ENCODE data around the gene COL23A1. TPM values are rescaled to one million over a fixed set of nuclear protein-coding genes. Genes with fewer than 3 reads are reported as not detected.

Gene COL23A1
- total RNA-seq, 1 experiment from 2014 or later: not detected

- H3K4me3 ChIP-seq (ENCODE audit: low read depth, low read length, poor library complexity, severe bottlenecking): peak within 1 kb of the TSS; percentile 95
- TF ChIP-seq, protein P1, sequence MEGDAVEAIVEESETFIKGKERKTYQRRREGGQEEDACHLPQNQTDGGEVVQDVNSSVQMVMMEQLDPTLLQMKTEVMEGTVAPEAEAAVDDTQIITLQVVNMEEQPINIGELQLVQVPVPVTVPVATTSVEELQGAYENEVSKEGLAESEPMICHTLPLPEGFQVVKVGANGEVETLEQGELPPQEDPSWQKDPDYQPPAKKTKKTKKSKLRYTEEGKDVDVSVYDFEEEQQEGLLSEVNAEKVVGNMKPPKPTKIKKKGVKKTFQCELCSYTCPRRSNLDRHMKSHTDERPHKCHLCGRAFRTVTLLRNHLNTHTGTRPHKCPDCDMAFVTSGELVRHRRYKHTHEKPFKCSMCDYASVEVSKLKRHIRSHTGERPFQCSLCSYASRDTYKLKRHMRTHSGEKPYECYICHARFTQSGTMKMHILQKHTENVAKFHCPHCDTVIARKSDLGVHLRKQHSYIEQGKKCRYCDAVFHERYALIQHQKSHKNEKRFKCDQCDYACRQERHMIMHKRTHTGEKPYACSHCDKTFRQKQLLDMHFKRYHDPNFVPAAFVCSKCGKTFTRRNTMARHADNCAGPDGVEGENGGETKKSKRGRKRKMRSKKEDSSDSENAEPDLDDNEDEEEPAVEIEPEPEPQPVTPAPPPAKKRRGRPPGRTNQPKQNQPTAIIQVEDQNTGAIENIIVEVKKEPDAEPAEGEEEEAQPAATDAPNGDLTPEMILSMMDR (conservative IDR thresholded peaks at IDR 0.05; ENCODE audit: low read depth, low read length): no peak
- no peak for TF ChIP-seq EZH2 (IDR thresholded peaks at IDR 0.05; ENCODE audit: borderline replicate concordance, low read depth, low read length, poor library complexity, severe bottlenecking)
- H3K27ac ChIP-seq (ENCODE audit: low read depth, low read length, poor library complexity, severe bottlenecking): peak within 1 kb of the TSS; percentile 97
- peaks cover 21% of the 10 kb centered on the region for H3K4me1 ChIP-seq (ENCODE audit: insufficient read depth, low read length, poor library complexity, severe bottlenecking)
- peak; percentile 94 for DNase-seq (ENCODE audit: low spot score)
- TSS peak; percentile 73 for BruUV-seq (replicated peaks)
- no peaks in the 10 kb centered on the region for H3K27me3 ChIP-seq (replicated peaks; ENCODE audit: insufficient read depth, low read depth, low read length, poor library complexity)
- CTCF ChIA-PET: no interaction called here
- intact Hi-C loops (cut with micrococcal nuclease; ENCODE audit: unreplicated experiment): loop anchor here (10.0 kb wide), 1 partner anchor 98 kb away; no protein-coding TSS in a partner anchor
- H3K36me3 ChIP-seq (ENCODE audit: insufficient read depth, low read length, poor library complexity, severe bottlenecking): peaks cover 16% of the 10 kb centered on the region
- POLR2A ChIA-PET (ENCODE audit: low non-redundant PET): no interaction called here
- no peaks in the 10 kb centered on the region for H3K9me3 ChIP-seq (ENCODE audit: low read depth, low read length, poor library complexity, severe bottlenecking)
These were observed 36.5 kb upstream of the COL23A1 start, which contains the start of gene CLK4 for GRCh38 chr5:178626484-178627258. Gene CLK4 (minus strand): TSS chr5:178627050. CDS start chr5:178623416, 3,634 bp downstream.

- peak overlapping the region; percentile 97 for H3K27ac ChIP-seq (ENCODE audit: low read depth, low read length, poor library complexity, severe bottlenecking)
- H3K27me3 ChIP-seq (replicated peaks; ENCODE audit: insufficient read depth, low read depth, low read length, poor library complexity): no peaks in the 10 kb centered on the region
- TF ChIP-seq, protein P1 (conservative IDR thresholded peaks at IDR 0.05; ENCODE audit: low read depth, low read length): no peak
- TF ChIP-seq EZH2 (IDR thresholded peaks at IDR 0.05; ENCODE audit: borderline replicate concordance, low read depth, low read length, poor library complexity, severe bottlenecking): no peak
- peaks cover 24% of the 10 kb centered on the region for H3K36me3 ChIP-seq (ENCODE audit: insufficient read depth, low read length, poor library complexity, severe bottlenecking)
- BruUV-seq (replicated peaks): no TSS peak
- ChIA-PET CTCF (no interaction called here), POLR2A (ENCODE audit: low non-redundant PET) (no interaction called here)
- H3K9me3 ChIP-seq (ENCODE audit: low read depth, low read length, poor library complexity, severe bottlenecking): no peaks in the 10 kb centered on the region
- intact Hi-C loops (cut with micrococcal nuclease; ENCODE audit: unreplicated experiment): loop anchor here (10.0 kb wide), 1 partner anchor 99 kb away; no protein-coding TSS in a partner anchor
- DNase-seq (ENCODE audit: low spot score): no peak
- peaks cover 21% of the 10 kb centered on the region for H3K4me1 ChIP-seq (ENCODE audit: insufficient read depth, low read length, poor library complexity, severe bottlenecking)
- H3K4me3 ChIP-seq (ENCODE audit: low read depth, low read length, poor library complexity, severe bottlenecking): peak overlapping the region; percentile 95
These were observed 35.7 kb upstream of the COL23A1 start for GRCh38 chr5:178625679-178626483.

DNA sequence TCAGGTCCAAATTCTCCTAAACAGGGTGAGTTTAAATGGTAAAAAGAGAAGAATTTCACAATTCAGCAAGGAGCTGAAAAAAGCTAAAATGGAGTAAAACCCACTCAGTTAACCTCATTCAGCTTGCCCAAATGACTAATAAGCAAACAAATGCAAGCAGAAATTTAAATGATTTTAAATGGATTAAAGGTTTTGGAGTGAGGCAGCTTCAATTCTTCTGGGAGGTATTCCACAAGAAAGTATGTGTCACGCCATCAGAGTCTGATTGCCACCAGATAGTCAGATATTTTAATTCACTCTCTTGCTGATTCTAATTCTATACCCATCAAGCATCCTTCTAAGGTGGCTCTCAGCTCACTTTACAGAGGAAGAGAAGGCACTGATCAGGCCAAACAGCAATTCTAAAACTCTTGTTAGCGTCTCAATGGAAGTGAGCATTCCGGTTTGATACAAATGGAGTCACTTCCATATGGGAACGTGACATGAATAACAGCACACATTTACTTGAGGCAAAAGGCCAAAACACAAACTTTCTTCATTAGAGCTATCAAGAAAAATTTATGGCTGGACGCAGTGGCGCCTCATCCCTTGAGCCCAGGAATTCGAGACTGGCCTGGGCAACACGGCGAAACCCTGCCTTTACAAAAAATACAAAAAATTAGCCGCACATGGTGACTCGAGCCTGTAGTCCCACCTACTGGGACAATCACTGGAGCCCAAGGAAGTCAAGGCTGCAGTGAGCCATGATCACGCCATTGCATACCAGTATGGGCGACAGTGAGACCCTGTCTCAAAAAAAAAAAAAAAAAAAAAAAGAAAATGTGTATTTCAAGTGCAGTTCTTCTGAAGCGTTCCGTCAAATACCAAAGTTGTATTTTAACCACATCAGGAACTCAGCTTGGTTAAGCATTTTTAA, 34.7 kb upstream of the COL23A1 start:
- Histone ChIP-seq H3K4me3 (ENCODE audit: low read depth, low read length, poor library complexity, severe bottlenecking) (peak overlapping the region; percentile 95), H3K36me3 (ENCODE audit: insufficient read depth, low read length, poor library complexity, severe bottlenecking) (peaks cover 34% of the 10 kb centered on the region), H3K27me3 (replicated peaks; ENCODE audit: insufficient read depth, low read depth, low read length, poor library complexity) (no peaks in the 10 kb centered on the region), H3K4me1 (ENCODE audit: insufficient read depth, low read length, poor library complexity, severe bottlenecking) (peaks cover 21% of the 10 kb centered on the region), H3K9me3 (ENCODE audit: low read depth, low read length, poor library complexity, severe bottlenecking) (no peaks in the 10 kb centered on the region), H3K27ac (ENCODE audit: low read depth, low read length, poor library complexity, severe bottlenecking) (peak overlapping the region; percentile 97)
- POLR2A ChIA-PET (ENCODE audit: low non-redundant PET): interaction anchor here (0.7 kb wide), 1 partner anchor 239 kb away, joined by 3 read pairs; no protein-coding TSS in a partner anchor
- TF ChIP-seq, protein P1 (conservative IDR thresholded peaks at IDR 0.05; ENCODE audit: low read depth, low read length): no peak
- TF ChIP-seq EZH2 (IDR thresholded peaks at IDR 0.05; ENCODE audit: borderline replicate concordance, low read depth, low read length, poor library complexity, severe bottlenecking): no peak
- no TSS peak for BruUV-seq (replicated peaks)
- CTCF ChIA-PET: no interaction called here
- DNase-seq (ENCODE audit: low spot score): peak; percentile 54
- intact Hi-C loops (cut with micrococcal nuclease; ENCODE audit: unreplicated experiment): loop anchor here (10.0 kb wide), 1 partner anchor 100 kb away; no protein-coding TSS in a partner anchor
